ENCODE measurements around the gene ADAMTSL4. TPM values are rescaled to one million over a fixed set of nuclear protein-coding genes. Genes with fewer than 3 reads are reported as not detected.
A peak's percentile ranks its signal among the peaks of the same experiment; 100 is the strongest.
"Not testable (repeated sequence)": the region's sequence is repeated elsewhere in the genome, so short reads cannot be mapped to it uniquely, and the experiment has no call there.

ADAMTSL4 gene
- total RNA-seq, 1 donor from 2014 or later, result 85.3 TPM

DNA sequence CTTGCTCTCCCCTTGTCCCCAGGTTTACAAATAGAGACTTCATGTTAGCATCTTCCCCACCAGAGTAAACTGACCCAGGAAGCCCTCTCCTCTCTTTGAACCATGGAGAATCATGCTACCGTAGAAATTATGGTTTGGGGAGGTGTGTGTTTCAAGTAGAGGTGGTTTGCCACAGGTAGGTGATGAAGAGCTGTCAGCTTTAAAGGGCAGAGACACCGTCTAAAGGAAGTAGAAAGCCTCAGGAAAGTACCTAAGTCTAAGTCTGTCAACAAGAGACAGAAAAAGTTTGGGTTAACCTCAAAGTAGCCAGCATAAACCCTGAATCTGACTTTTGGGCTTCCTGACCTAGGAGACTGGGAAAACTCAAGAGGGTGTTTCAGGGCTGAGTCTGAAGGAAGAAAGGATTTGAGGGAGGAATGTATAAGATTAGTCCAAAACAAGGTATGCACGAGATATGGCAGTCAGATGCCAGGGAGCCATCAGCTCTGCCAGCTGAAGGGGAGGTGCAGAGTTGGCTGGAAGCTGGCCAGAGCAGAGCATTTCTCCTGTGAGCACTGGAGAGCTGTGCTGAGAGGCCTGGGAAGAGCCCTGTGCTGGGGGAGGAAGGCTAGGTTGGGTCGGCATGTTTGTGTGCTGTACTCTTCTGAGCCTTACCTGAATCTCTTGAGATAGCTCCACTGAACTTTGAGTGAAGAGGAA lies 14.3 kb downstream of the ADAMTSL4 start:
- TF ChIP-seq, protein P1, sequence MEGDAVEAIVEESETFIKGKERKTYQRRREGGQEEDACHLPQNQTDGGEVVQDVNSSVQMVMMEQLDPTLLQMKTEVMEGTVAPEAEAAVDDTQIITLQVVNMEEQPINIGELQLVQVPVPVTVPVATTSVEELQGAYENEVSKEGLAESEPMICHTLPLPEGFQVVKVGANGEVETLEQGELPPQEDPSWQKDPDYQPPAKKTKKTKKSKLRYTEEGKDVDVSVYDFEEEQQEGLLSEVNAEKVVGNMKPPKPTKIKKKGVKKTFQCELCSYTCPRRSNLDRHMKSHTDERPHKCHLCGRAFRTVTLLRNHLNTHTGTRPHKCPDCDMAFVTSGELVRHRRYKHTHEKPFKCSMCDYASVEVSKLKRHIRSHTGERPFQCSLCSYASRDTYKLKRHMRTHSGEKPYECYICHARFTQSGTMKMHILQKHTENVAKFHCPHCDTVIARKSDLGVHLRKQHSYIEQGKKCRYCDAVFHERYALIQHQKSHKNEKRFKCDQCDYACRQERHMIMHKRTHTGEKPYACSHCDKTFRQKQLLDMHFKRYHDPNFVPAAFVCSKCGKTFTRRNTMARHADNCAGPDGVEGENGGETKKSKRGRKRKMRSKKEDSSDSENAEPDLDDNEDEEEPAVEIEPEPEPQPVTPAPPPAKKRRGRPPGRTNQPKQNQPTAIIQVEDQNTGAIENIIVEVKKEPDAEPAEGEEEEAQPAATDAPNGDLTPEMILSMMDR (IDR thresholded peaks at IDR 0.05), result no peak
- no peaks in the 10 kb centered on the region for H3K36me3 ChIP-seq
- DNase-seq (ENCODE audit: low spot score in 2 of 2), result no peak
- H3K4me3 ChIP-seq, result peak overlapping the region in 1 of 2 donors; percentile 63
- H3K27ac ChIP-seq, result peak overlapping the region; percentile 98 to 100
- H3K9me3 ChIP-seq, result no peaks in the 10 kb centered on the region
- intact Hi-C loops (cut with DNase I), result loop anchor here (1.0 kb wide), 1 partner anchor 13 kb away; no protein-coding TSS in a partner anchor
- H3K4me1 ChIP-seq, result peaks cover 68 to 83% of the 10 kb centered on the region in 2 donors
- H3K27me3 ChIP-seq, result no peaks in the 10 kb centered on the region

DNA sequence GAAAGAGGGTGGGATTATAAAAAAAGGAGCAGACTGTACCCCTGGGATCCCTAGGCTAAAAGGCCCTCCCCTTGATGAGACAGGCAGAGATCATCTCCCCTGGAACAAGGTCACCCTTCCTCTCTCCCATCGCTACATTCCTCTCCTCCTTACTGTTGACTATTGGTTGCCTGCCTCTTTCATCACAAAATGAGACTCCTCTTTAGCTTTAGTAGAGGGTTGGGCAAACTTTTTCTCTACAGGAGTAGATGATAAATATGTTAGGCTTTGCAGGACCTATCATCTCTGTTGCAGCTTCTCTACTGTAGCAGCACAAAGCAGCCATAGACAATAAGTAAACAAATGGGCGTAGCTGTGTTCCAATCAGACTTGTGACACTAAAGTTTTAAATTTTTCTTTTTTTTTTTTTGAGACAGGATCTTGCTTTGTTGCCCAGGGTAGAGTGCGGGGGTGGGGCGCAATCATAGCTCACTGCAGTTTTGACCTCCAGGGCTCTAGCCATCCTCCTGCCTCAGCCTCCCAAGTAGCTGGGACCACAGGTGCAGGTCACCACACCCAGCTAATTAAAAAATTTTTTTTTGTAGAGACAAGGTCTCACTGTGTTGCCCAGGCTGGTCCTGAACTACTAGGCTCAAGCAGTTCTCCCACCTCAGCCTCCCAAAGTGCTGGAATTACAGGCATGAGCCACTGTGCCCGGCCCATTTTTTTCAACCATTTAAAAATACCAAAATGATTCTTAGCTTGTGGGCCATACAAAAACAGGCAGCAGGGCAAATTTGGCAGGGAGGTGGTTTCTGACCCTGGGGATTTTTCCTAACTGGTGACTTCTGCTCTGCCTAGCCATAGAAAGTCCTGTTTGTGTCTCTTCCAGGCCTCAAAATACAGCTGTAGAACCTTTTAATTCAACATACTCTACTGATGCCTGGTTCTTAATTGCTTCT lies 15.1 kb downstream of the ADAMTSL4 start:
- Histone ChIP-seq H3K27me3 (no peaks in the 10 kb centered on the region), H3K4me1 (peaks cover 63 to 82% of the 10 kb centered on the region in 2 donors), H3K36me3 (no peaks in the 10 kb centered on the region), H3K9me3 (no peaks in the 10 kb centered on the region), H3K4me3 (peak overlapping the region in 1 of 2 donors; percentile 63), H3K27ac (peak overlapping the region; percentile 98 to 100)
- DNase-seq (ENCODE audit: low spot score in 2 of 2), result no peak
- TF ChIP-seq, protein P1 (IDR thresholded peaks at IDR 0.05), result no peak
- intact Hi-C loops (cut with DNase I), result no loop called here

DNA sequence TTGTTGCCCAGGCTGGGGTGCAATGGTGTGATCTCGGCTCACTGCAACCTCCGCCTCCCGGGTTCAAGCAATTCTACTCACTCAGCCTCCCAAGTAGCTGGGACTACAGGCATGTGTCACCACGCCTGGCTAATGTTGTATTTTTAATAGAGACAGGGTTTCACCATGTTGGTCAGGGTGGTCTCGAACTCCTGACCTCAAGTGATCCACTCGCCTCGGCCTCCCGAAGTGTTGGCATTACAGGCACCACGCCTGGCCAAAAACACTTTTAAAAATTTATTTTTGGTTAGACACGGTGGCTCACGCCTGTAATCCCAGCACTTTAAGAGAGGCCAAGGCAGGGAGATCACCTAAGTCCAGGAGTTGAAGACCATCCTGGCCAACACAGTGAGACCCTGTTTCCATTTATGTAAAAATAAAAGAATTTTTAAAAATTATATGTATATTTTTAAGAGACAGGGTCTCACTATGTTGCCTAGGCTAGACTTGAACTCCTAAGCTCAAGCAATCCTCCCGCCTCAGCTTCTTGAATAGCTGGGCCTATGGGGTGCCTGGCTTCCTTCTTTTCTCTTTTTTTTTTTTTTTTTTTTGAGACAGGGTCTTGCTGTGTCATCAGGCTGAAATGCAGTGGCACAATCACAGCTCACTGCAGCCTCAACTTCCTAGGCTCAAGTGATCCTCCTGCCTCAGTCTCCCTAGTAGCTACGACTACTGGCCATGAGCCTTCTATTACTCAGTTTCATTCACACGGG lies 16.2 kb downstream of the ADAMTSL4 start:
- H3K27me3 ChIP-seq; H3K36me3 ChIP-seq; DNase-seq (ENCODE audit: low spot score in 2 of 2); H3K9me3 ChIP-seq; intact Hi-C loops (cut with DNase I): not testable (repeated sequence)
- Histone ChIP-seq H3K4me1 (peaks cover 68 to 81% of the 10 kb centered on the region in 2 donors), H3K4me3 (peak overlapping the region in 1 of 2 donors; percentile 63), H3K27ac (peak overlapping the region; percentile 98 to 100)

GRCh38 chr1:150566589-150567340 lies 17.6 kb downstream of the ADAMTSL4 start:
- DNase-seq (ENCODE audit: low spot score in 2 of 2), result no peak
- Histone ChIP-seq H3K27ac (peak overlapping the region; percentile 98 to 100), H3K4me1 (peaks cover 74 to 87% of the 10 kb centered on the region in 2 donors), H3K36me3 (peaks cover 0 to 4% of the 10 kb centered on the region in 2 donors), H3K4me3 (peak overlapping the region in 1 of 2 donors; percentile 93), H3K27me3 (no peaks in the 10 kb centered on the region), H3K9me3 (no peaks in the 10 kb centered on the region)
- TF ChIP-seq, protein P1 (IDR thresholded peaks at IDR 0.05), result no peak
- intact Hi-C loops (cut with DNase I), result no loop called here

DNA sequence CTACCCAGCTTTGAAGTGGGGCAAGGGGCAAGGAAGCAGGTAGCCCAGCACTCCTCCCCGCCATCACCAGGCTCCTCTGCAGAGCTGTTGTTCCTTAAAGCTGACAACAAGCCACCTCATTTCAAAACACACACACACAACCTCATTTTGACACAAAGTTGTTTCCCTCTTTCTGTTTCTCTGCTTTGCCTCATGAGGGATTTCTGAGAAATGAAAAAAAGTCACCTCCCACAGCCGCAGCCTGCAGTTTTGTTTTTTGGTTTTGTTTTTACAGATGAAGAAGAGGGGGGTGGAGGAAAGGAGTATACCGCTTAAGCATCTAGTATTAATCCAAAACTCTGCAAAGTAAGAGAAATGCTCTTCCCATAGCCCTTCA lies 18.1 kb downstream of the ADAMTSL4 start:
- intact Hi-C loops (cut with DNase I), result no loop called here
- no peak for DNase-seq (ENCODE audit: low spot score in 2 of 2)
- TF ChIP-seq, protein P1 (IDR thresholded peaks at IDR 0.05), result no peak
- Histone ChIP-seq H3K4me3 (peak overlapping the region; percentile 41 to 93), H3K4me1 (peaks cover 76 to 90% of the 10 kb centered on the region in 2 donors), H3K36me3 (peaks cover 3 to 10% of the 10 kb centered on the region in 2 donors), H3K27me3 (no peaks in the 10 kb centered on the region), H3K9me3 (no peaks in the 10 kb centered on the region), H3K27ac (peak overlapping the region; percentile 98 to 100)

Measured in ascending aorta (tissue), 2 donors.